Gastrocnemius medialis (tissue), 4 donors: ENCODE results near the gene AP1M2.

Source experiments
- POLR2A ChIP-seq, 2 donors: fragments of 450-650 bp; IDR thresholded peaks; one replicate each; pipeline ENCODE4 v1.6.1; 2017; ENCODE audit warnings: antibody characterized with exemption in 2 of 2, mild to moderate bottlenecking in 2 of 2, moderate library complexity in 2 of 2
- TF ChIP-seq, protein P1 (sequence below), 5 experiments: fragments of 450-650 bp in 3 of 5; fragments of 200-600 bp in 2 of 5; sonication (generic) in 2 of 5; IDR thresholded peaks in 4 of 5; conservative IDR thresholded peaks in 1 of 5; 1 replicate in 4 of 5; 2 replicates in 1 of 5; pipeline ENCODE4 v1.5.1; 2016 to 2019; ENCODE audit warnings: antibody characterized with exemption in 5 of 5, mild to moderate bottlenecking in 3 of 5, moderate library complexity in 3 of 5

DNA sequence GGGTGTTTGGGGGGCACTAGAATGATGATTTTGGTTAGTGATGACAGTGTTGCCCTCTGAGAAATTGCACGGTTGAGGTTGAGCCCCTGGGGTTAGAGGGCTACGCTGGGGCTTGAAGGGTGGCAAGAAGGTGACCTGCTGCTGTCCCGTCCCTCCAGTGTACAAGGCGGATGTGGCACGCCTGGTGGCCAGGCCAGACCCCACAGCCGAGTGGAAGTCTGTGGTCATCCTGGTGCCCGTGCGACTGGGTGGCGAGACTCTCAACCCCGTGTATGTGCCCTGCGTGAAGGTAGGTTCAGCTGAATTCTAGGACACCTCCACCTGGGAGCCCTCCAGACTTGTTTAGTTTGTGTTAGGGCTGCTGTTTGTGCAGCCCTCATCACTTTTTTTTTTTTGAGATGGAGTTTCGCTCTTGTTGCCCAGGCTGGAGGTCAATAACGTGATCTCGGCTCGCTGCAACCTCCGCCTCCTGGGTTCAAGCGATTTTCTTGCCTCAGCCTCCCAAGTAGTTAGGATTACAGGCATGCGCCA lies 38.3 kb downstream of the AP1M2 start:
- TF ChIP-seq, protein P1, sequence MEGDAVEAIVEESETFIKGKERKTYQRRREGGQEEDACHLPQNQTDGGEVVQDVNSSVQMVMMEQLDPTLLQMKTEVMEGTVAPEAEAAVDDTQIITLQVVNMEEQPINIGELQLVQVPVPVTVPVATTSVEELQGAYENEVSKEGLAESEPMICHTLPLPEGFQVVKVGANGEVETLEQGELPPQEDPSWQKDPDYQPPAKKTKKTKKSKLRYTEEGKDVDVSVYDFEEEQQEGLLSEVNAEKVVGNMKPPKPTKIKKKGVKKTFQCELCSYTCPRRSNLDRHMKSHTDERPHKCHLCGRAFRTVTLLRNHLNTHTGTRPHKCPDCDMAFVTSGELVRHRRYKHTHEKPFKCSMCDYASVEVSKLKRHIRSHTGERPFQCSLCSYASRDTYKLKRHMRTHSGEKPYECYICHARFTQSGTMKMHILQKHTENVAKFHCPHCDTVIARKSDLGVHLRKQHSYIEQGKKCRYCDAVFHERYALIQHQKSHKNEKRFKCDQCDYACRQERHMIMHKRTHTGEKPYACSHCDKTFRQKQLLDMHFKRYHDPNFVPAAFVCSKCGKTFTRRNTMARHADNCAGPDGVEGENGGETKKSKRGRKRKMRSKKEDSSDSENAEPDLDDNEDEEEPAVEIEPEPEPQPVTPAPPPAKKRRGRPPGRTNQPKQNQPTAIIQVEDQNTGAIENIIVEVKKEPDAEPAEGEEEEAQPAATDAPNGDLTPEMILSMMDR (IDR thresholded peaks at IDR 0.05 in 4 of 5, conservative IDR thresholded peaks at IDR 0.05 in 1 of 5), result no peak
- TF ChIP-seq POLR2A (IDR thresholded peaks at IDR 0.05), result no peak
